ENCODE measurements around the gene GPR132. TPM values are rescaled to one million over a fixed set of nuclear protein-coding genes. Genes with fewer than 3 reads are reported as not detected.

GPR132 gene
- total and polyA plus RNA-seq, 2 donors (not counting 1 experiment from before 2014, with no cell fraction given), result 38.6 to 54.5 TPM

GRCh38 chr14:105064721-105065143 lies 498 bp downstream of the GPR132 start:
- DNase-seq (peak; percentile 57), ATAC-seq (ENCODE audit: low read depth) (no peak)
- H3K9me3 Mint-ChIP-seq (ENCODE audit: insufficient read depth), result no peaks in the 10 kb centered on the region
- H3K27ac ChIP-seq (ENCODE audit: low read length in 2 of 2), result peak overlapping the region; percentile 93 to 98
- no peaks in the 10 kb centered on the region for H3K36me3 ChIP-seq (replicated peaks in 1 of 2; ENCODE audit: control extremely low read depth in 1 of 2, control insufficient read depth in 1 of 2, extremely low read depth in 1 of 2, insufficient read depth in 2 of 2, low read length in 1 of 2)
- H2AFZ ChIP-seq (ENCODE audit: insufficient read depth, low read depth, low read length, poor library complexity, severe bottlenecking), result no peak overlapping the region
- H3K4me3 ChIP-seq (ENCODE audit: control extremely low read depth in 1 of 5, extremely low read depth in 1 of 5, insufficient read depth in 1 of 5, low read depth in 2 of 5, low read length in 4 of 5), result peak overlapping the region; percentile 81 to 100 (median 91)
- intact Hi-C loops (cut with micrococcal nuclease), result loop anchor here (1.0 to 10.0 kb wide), 6 partner anchors 11 to 420 kb away; partner anchors contain the start of genes CDCA4, CRIP1 and SIVA1
- H3K27me3 ChIP-seq (replicated peaks in 1 of 4; ENCODE audit: control extremely low read depth in 1 of 4, control insufficient read depth in 3 of 4, insufficient read depth in 4 of 4, low read length in 3 of 4), result no peaks in the 10 kb centered on the region
- H3K9ac ChIP-seq (ENCODE audit: low read length), result peak overlapping the region; percentile 99
- WGBS (ENCODE audit: insufficient coverage), result 13% methylated on average over 11 of the region's 12 CpGs
- peaks cover 82% of the 10 kb centered on the region for H3K4me1 Mint-ChIP-seq
- H3K4me3 Mint-ChIP-seq, result peak overlapping the region; percentile 87
- peak overlapping the region; percentile 98 for H3K27ac Mint-ChIP-seq
- H3K4me1 ChIP-seq (ENCODE audit: control insufficient read depth in 2 of 2, insufficient read depth in 2 of 2, low read length in 2 of 2), result peaks cover 79 to 95% of the 10 kb centered on the region in 2 donors
- H3K79me2 ChIP-seq (ENCODE audit: control insufficient read depth, insufficient read depth, low read length), result peaks cover 100% of the 10 kb centered on the region
- ChIA-PET POLR2A (interaction anchor here (1.0 to 1.3 kb wide), 2 partner anchors 44 to 140 kb away, joined by 3 to 4 read pairs; partner anchors contain the start of genes CDCA4 and PLD4), CTCF (interaction anchor here (1.1 to 11.9 kb wide), 7 partner anchors 8 to 90 kb away, joined by 3 to 192 read pairs (median 5); no protein-coding TSS in a partner anchor)
- no peaks in the 10 kb centered on the region for H3K9me3 ChIP-seq (ENCODE audit: control extremely low read depth in 1 of 3, control insufficient read depth in 2 of 3, insufficient read depth in 1 of 3, low read length in 2 of 3)
- peak overlapping the region; percentile 97 for H3K4me2 ChIP-seq (replicated peaks; ENCODE audit: low read depth, low read length, poor library complexity, severe bottlenecking)
- no peak for TF ChIP-seq EZH2 (IDR thresholded peaks at IDR 0.05; ENCODE audit: borderline replicate concordance, insufficient read depth, low read depth, low read length, poor library complexity, severe bottlenecking)
- no peak for TF ChIP-seq CTCF (IDR thresholded peaks at IDR 0.05)
- peaks cover 38% of the 10 kb centered on the region for H4K20me1 ChIP-seq (ENCODE audit: control insufficient read depth, insufficient read depth, low read length, poor library complexity, severe bottlenecking)
- H3K27me3 Mint-ChIP-seq, result no peaks in the 10 kb centered on the region

GRCh38 chr14:105064001-105064400 lies 1.2 kb downstream of the GPR132 start:
- Histone ChIP-seq H2AFZ (ENCODE audit: insufficient read depth, low read depth, low read length, poor library complexity, severe bottlenecking) (no peak overlapping the region), H3K4me3 (ENCODE audit: control extremely low read depth in 1 of 5, extremely low read depth in 1 of 5, insufficient read depth in 1 of 5, low read depth in 2 of 5, low read length in 4 of 5) (peak overlapping the region; percentile 34 to 100 (median 91)), H3K79me2 (ENCODE audit: control insufficient read depth, insufficient read depth, low read length) (peaks cover 99% of the 10 kb centered on the region), H3K4me2 (replicated peaks; ENCODE audit: low read depth, low read length, poor library complexity, severe bottlenecking) (peak overlapping the region; percentile 97), H3K9me3 (ENCODE audit: control extremely low read depth in 1 of 3, control insufficient read depth in 2 of 3, insufficient read depth in 1 of 3, low read length in 2 of 3) (no peaks in the 10 kb centered on the region), H3K36me3 (replicated peaks in 1 of 2; ENCODE audit: control extremely low read depth in 1 of 2, control insufficient read depth in 1 of 2, extremely low read depth in 1 of 2, insufficient read depth in 2 of 2, low read length in 1 of 2) (no peaks in the 10 kb centered on the region), H4K20me1 (ENCODE audit: control insufficient read depth, insufficient read depth, low read length, poor library complexity, severe bottlenecking) (peaks cover 46% of the 10 kb centered on the region), H3K27ac (ENCODE audit: low read length in 2 of 2) (peak overlapping the region; percentile 93 to 98), H3K9ac (ENCODE audit: low read length) (peak overlapping the region; percentile 99), H3K27me3 (replicated peaks in 1 of 4; ENCODE audit: control extremely low read depth in 1 of 4, control insufficient read depth in 3 of 4, insufficient read depth in 4 of 4, low read length in 3 of 4) (no peaks in the 10 kb centered on the region), H3K4me1 (ENCODE audit: control insufficient read depth in 2 of 2, insufficient read depth in 2 of 2, low read length in 2 of 2) (peaks cover 81 to 95% of the 10 kb centered on the region in 2 donors)
- TF ChIP-seq CTCF (IDR thresholded peaks at IDR 0.05) (no peak), EZH2 (IDR thresholded peaks at IDR 0.05; ENCODE audit: borderline replicate concordance, insufficient read depth, low read depth, low read length, poor library complexity, severe bottlenecking) (no peak)
- Mint-ChIP-seq H3K4me3 (peak overlapping the region; percentile 87), H3K4me1 (peaks cover 85% of the 10 kb centered on the region), H3K27ac (peak overlapping the region; percentile 98), H3K27me3 (no peaks in the 10 kb centered on the region), H3K9me3 (ENCODE audit: insufficient read depth) (no peaks in the 10 kb centered on the region)
- ChIA-PET POLR2A (interaction anchor here (0.7 to 1.4 kb wide), 4 partner anchors 10 to 67 kb away, joined by 4 to 5 read pairs (median 4); no protein-coding TSS in a partner anchor), CTCF (interaction anchor here (1.1 to 11.9 kb wide), 5 partner anchors 11 to 43 kb away, joined by 3 to 192 read pairs (median 23); partner anchors contain the start of gene CDCA4)
- WGBS (ENCODE audit: insufficient coverage), result 67% methylated on average over 8 of the region's 10 CpGs
- ATAC-seq (ENCODE audit: low read depth) (no peak), DNase-seq (peak; percentile 40)
- intact Hi-C loops (cut with micrococcal nuclease), result loop anchor here (2.0 to 10.0 kb wide), 2 partner anchors 19 to 421 kb away; partner anchors contain the start of gene CRIP1
